Measurements from ENCODE around the gene INPP4B. TPM values are rescaled to one million over a fixed set of nuclear protein-coding genes. Genes with fewer than 3 reads are reported as not detected.

The INPP4B gene
- total and polyA plus RNA-seq, 2 of the 4 experiments (the other 2 are of a cell fraction), result 1.8 to 14.0 TPM

DNA sequence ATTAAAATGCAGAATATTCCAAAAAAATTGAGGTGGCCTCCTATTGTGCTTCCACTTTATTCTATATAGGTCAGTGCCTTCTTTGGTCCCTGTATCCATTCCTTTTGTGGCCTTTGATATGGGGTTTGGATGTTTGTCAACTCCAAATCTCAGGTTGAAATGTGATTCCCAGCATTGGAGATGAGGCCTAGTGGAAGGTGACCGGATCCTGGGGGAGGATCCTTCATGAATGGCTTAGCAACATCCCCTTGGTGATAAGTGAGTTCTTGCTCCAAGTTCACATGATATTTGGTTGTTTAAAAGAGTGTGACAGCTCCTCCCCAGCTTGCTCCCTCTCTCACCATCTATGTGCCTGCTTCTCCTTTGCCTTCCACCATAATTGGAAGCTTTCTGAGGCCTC lies 380.6 kb downstream of the INPP4B start:
- no peak overlapping the region for H3K14ac ChIP-seq (replicated peaks; ENCODE audit: low read depth, low read length)
- ATAC-seq (ENCODE audit: low read depth), result no peak
- CTCF ChIA-PET, result no interaction called here
- H3K27me3 ChIP-seq (ENCODE audit: control insufficient read depth, insufficient read depth, low read length), result no peaks in the 10 kb centered on the region
- no peak overlapping the region for H4K91ac ChIP-seq (ENCODE audit: insufficient read depth, low read depth, low read length)
- in situ Hi-C loops (cut with MboI; ENCODE audit: low sequenced_read_pairs) (no loop called here), dilution Hi-C loops (cut with HindIII; ENCODE audit: low sequenced_read_pairs, unreplicated experiment) (no loop called here), intact Hi-C loops (cut with micrococcal nuclease) (no loop called here)
- WGBS, 2 experiments (ENCODE audit: extremely low coverage in 2 of 2, insufficient read length in 1 of 2), result no CpG with 5 or more reads among the region's 1 CpG
- H3K9me3 ChIP-seq (ENCODE audit: control insufficient read depth, insufficient read depth, low read length), result no peaks in the 10 kb centered on the region
- no peaks in the 10 kb centered on the region; the same call in 1 of the 2 replicates for H3K4me1 ChIP-seq (ENCODE audit: control insufficient read depth, insufficient read depth, low read length)
- no TSS peak for BruUV-seq (replicated peaks)
- H3K27ac ChIP-seq (ENCODE audit: insufficient read depth, low read length), result no peak overlapping the region
- H4K8ac ChIP-seq (ENCODE audit: low read depth in 2 of 2, low read length in 2 of 2), result no peak overlapping the region
- DNase-seq, result no peak
- no peak overlapping the region for H3K9ac ChIP-seq (ENCODE audit: low read depth, low read length)
- POLR2A ChIA-PET (ENCODE audit: unreplicated experiment), result no interaction called here
- no peak overlapping the region for H3K4ac ChIP-seq (ENCODE audit: low read depth, low read length)
- H2BK120ac ChIP-seq (ENCODE audit: low read depth, low read length), result no peak overlapping the region
- H3K4me2 ChIP-seq (ENCODE audit: low read depth, low read length), result no peak overlapping the region
- H3K36me3 ChIP-seq (ENCODE audit: control insufficient read depth, insufficient read depth, low read length), result no peaks in the 10 kb centered on the region
- no peak overlapping the region for H2AK9ac ChIP-seq (replicated peaks; ENCODE audit: low read depth, low read length, poor library complexity)
- H2AK5ac ChIP-seq (ENCODE audit: low read depth, low read length), result no peak overlapping the region
- H2BK5ac ChIP-seq (ENCODE audit: low read depth, low read length, poor library complexity, severe bottlenecking), result no peak overlapping the region
- H2AFZ ChIP-seq (replicated peaks; ENCODE audit: low read length, poor library complexity), result no peak overlapping the region
- no peak overlapping the region for H3K23ac ChIP-seq (ENCODE audit: low read depth, low read length)
- no peak overlapping the region for H2BK15ac ChIP-seq (ENCODE audit: low read depth, low read length)
- H3K4me3 ChIP-seq (ENCODE audit: insufficient read depth, low read depth, low read length), result no peak overlapping the region
- H3K56ac ChIP-seq (ENCODE audit: extremely low read depth, insufficient read depth, low read length), result no peak overlapping the region
- no peak for TF ChIP-seq CTCF (conservative IDR thresholded peaks at IDR 0.05; ENCODE audit: low read depth, low read length)
- TF ChIP-seq MXI1 (IDR thresholded peaks at IDR 0.05; ENCODE audit: borderline replicate concordance, low read depth, low read length), result no peak
- no peaks in the 10 kb centered on the region for H3K9me1 ChIP-seq (ENCODE audit: insufficient read depth, low read length)
- H2BK20ac ChIP-seq (ENCODE audit: low read depth, low read length), result no peak overlapping the region
- H4K20me1 ChIP-seq (ENCODE audit: insufficient read depth, low read length), result no peaks in the 10 kb centered on the region
- H3K18ac ChIP-seq (ENCODE audit: low read depth, low read length), result no peak overlapping the region
- no peaks in the 10 kb centered on the region for H3K79me1 ChIP-seq (ENCODE audit: low read depth in 1 of 2, low read length in 2 of 2)
- no peak overlapping the region for H4K5ac ChIP-seq (ENCODE audit: low read depth, low read length)
